Measurements from ENCODE around the gene ADAMTSL5.

- TF ChIP-seq EP300 (IDR thresholded peaks at IDR 0.05) (no peak), POLR2A (IDR thresholded peaks at IDR 0.05) (no peak), POLR2AphosphoS5 (IDR thresholded peaks at IDR 0.05) (no peak)
- TF ChIP-seq, protein P1, sequence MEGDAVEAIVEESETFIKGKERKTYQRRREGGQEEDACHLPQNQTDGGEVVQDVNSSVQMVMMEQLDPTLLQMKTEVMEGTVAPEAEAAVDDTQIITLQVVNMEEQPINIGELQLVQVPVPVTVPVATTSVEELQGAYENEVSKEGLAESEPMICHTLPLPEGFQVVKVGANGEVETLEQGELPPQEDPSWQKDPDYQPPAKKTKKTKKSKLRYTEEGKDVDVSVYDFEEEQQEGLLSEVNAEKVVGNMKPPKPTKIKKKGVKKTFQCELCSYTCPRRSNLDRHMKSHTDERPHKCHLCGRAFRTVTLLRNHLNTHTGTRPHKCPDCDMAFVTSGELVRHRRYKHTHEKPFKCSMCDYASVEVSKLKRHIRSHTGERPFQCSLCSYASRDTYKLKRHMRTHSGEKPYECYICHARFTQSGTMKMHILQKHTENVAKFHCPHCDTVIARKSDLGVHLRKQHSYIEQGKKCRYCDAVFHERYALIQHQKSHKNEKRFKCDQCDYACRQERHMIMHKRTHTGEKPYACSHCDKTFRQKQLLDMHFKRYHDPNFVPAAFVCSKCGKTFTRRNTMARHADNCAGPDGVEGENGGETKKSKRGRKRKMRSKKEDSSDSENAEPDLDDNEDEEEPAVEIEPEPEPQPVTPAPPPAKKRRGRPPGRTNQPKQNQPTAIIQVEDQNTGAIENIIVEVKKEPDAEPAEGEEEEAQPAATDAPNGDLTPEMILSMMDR (IDR thresholded peaks at IDR 0.05) = no peak
Measured at GRCh38 chr19:1461862-1462261, 51.0 kb downstream of the ADAMTSL5 start.

Measured in gastroesophageal sphincter (tissue), 3 donors.